Right lobe of liver (tissue), 6 donors: ENCODE results near the gene FUCA2. TPM values are rescaled to one million over a fixed set of nuclear protein-coding genes. Genes with fewer than 3 reads are reported as not detected.

Experiments
- ATAC-seq, 4 donors: fragments of 200-7000 bp; cut with Tn5 transposase; one replicate each; pipeline ENCODE4 v1.9.1; 2020; ENCODE audit warnings: mild to moderate bottlenecking in 4 of 4, moderate library complexity in 4 of 4
- DNase-seq, 3 donors: peaks; one replicate each; pipeline ENCODE4 v3.0.0-alpha.2; 2020
- H3K27ac ChIP-seq, 3 donors: fragments of 200-600 bp; one replicate each; pipeline ENCODE4 v1.8.0; 2022
- H3K27me3 ChIP-seq, 2 donors: fragments of 200-600 bp; one replicate each; pipeline ENCODE4 v1.8.0; 2022
- H3K36me3 ChIP-seq, 4 donors: fragments of 200-600 bp; sonication (generic) in 1 of 4; one replicate each; pipeline versions ENCODE4 v1.5.1 to v1.8.0; 2017 to 2022; ENCODE audit warnings: control low read depth in 1 of 4
- H3K4me1 ChIP-seq, 4 donors: fragments of 200-600 bp; sonication (generic) in 1 of 4; one replicate each; pipeline versions ENCODE4 v1.5.1 to v1.8.0; 2017 to 2022; ENCODE audit warnings: control low read depth in 1 of 4
- H3K4me3 ChIP-seq, 3 donors: fragments of 200-600 bp; one replicate each; pipeline ENCODE4 v1.8.0; 2022
- H3K9me3 ChIP-seq, 4 donors: fragments of 200-600 bp; sonication (generic) in 1 of 4; one replicate each; pipeline versions ENCODE4 v1.5.1 to v1.8.0; 2017 to 2022; ENCODE audit warnings: control low read depth in 1 of 4
- POLR2A ChIP-seq: fragments of 450-650 bp; IDR thresholded peaks from one replicate; pipeline ENCODE4 v1.6.1; 2017; ENCODE audit warnings: antibody characterized with exemption, mild to moderate bottlenecking
- WGBS: methylation state at CpG from one replicate; pipeline ENCODE4 v1.1.6; 2018; ENCODE audit warnings: low coverage, low lambda C conversion rate; ENCODE audit not compliant: insufficient coverage; ENCODE audit errors: missing lambda C conversion rate; 5-methylcytosine and 5-hydroxymethylcytosine counted together
- intact Hi-C, 2 donors: fragments of 100-400 bp; cut with DNase I; formaldehyde crosslinking; loops; one replicate each; pipeline versions ENCODE4 v1.11.2 to v1.14.1; 2022
- total RNA-seq, 6 experiments: library from RNA; depleted of rRNA in 2 of 6; stranded (reverse); fragments of >200 nt in 2 of 6; fragmentation: NEBNext Ultra II Directional in 3 of 6; extraction: Animal tissue kit (Norgen Biotek cat#: 25700) in 3 of 6; gene quantifications; one replicate each; pipeline versions ENCODE4 v1.1.0 to v1.2.4, GENCODE V29; 2016 to 2023
- TF ChIP-seq, protein P1 (sequence below), 4 donors: fragments of 200-600 bp in 3 of 4; fragments of 450-650 bp in 1 of 4; IDR thresholded peaks; one replicate each; pipeline versions ENCODE4 v1.5.1 to v1.8.0; 2016 to 2022; ENCODE audit warnings: antibody characterized with exemption in 4 of 4, mild to moderate bottlenecking in 2 of 4
- donor health status: DM: no; HTN: yes; CAD: no.
- donor health status: DM: no; HTN: no; CAD: no.
- donor health status: DM: no; HTN: no; CAD: no.
- donor health status: DM: no; HTN: yes; CAD: no.
- donor health status: DM: no; HTN: yes; CAD: no.

FUCA2 gene
- total RNA-seq, 6 experiments from 2014 or later = 28.6 to 58.7 (median 35.1) TPM

DNA sequence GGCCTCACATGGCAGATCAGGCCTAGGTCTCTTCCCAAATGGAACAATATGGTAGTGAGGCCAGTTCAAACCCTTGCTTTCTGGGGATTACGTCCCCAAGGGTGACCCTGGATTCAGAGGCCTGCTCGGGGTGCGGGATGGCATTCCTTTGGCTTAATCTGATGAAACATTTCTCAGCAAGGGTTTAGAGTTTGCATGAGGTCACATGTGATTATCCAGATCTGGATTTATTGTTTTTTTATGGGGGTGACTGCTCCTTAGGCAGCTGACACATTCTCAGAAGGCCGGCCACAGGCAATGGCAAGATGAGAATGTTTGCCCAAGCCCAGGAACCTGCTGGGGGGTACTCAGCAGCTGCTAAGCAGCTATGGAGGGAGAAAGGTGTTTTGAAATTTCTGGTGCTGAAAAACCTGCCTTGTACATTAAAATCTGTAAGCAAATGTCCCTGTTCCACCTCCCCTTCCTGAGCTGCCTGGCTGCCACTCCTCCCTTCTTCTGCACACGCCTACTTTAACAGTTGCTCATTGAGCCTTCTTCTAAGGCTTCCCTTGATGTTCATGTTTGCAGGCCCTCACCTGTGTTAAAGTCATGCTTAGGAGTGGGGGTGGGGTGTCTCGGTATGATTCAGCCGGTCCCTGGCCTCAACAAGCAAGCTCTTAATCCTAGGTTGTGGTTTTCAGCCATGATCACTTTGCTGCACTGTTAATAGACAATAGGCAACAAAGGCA is 37.9 kb upstream of the FUCA2 start:
- Histone ChIP-seq H3K9me3 (no peaks in the 10 kb centered on the region), H3K27ac (no peak overlapping the region), H3K4me3 (no peak overlapping the region), H3K27me3 (no peaks in the 10 kb centered on the region), H3K36me3 (no peaks in the 10 kb centered on the region), H3K4me1 (no peaks in the 10 kb centered on the region)
- ATAC-seq (no peak), DNase-seq (no peak)
- WGBS = 78% methylated on average over 2 of the region's 7 CpGs
- intact Hi-C loops = no loop called here
- TF ChIP-seq, protein P1, sequence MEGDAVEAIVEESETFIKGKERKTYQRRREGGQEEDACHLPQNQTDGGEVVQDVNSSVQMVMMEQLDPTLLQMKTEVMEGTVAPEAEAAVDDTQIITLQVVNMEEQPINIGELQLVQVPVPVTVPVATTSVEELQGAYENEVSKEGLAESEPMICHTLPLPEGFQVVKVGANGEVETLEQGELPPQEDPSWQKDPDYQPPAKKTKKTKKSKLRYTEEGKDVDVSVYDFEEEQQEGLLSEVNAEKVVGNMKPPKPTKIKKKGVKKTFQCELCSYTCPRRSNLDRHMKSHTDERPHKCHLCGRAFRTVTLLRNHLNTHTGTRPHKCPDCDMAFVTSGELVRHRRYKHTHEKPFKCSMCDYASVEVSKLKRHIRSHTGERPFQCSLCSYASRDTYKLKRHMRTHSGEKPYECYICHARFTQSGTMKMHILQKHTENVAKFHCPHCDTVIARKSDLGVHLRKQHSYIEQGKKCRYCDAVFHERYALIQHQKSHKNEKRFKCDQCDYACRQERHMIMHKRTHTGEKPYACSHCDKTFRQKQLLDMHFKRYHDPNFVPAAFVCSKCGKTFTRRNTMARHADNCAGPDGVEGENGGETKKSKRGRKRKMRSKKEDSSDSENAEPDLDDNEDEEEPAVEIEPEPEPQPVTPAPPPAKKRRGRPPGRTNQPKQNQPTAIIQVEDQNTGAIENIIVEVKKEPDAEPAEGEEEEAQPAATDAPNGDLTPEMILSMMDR (IDR thresholded peaks at IDR 0.05) = no peak
- TF ChIP-seq POLR2A = no peak

DNA sequence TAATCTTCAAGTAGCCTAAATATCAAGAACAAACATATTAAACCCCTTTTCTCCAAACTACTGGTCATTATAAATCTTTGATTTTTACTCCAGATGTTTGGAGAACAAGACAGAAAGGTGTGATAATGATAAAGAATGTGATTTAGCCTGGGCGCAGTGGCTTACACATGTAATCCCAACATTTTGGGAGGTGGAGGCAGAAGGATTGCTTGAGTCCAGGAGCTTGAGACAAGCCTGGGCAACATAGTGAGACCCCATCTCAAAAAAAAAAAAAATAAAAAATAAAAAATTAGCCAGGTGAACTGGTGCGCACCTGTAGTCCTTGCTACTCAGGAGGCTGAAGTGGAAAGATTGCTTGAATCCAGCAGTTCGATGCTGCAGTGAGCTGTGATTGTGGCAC is 35.1 kb upstream of the FUCA2 start:
- Histone ChIP-seq H3K4me1 (no peaks in the 10 kb centered on the region), H3K27me3 (no peaks in the 10 kb centered on the region), H3K4me3 (no peak overlapping the region), H3K36me3 (no peaks in the 10 kb centered on the region), H3K9me3 (no peaks in the 10 kb centered on the region), H3K27ac (no peak overlapping the region)
- WGBS = 94% methylated on average over 3 of the region's 3 CpGs
- intact Hi-C loops = no loop called here
- DNase-seq (no peak), ATAC-seq (no peak)
- TF ChIP-seq, protein P1 (IDR thresholded peaks at IDR 0.05) = no peak
- TF ChIP-seq POLR2A = no peak

DNA sequence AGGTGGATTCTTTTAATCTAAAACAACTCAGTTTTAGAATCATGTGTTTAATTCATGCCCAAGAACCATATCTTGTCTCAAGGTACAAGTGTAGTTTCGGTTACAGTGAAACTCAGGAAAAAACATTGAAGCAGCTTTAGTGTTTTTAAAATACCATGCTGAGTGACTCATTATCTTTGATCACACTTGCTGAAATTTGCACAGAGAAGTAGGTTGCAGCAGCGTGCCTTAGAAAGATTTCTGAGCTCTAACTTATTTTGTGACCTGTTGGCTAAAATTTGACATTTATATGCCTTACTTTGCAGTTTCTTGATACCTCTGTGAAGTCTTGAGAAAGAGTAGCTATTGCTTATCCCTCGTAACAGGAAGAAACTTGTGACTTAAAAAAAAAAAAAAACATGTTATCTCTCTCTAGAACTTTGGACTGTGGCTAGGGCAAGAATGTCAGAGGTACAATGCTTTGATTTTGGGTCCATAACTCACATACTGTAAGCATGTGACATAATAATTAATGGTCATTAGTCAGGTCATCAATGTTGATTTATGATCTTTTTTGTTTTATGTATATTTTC is 34.5 kb upstream of the FUCA2 start:
- DNase-seq (no peak), ATAC-seq (no peak)
- H3K4me3 ChIP-seq = no peak overlapping the region
- intact Hi-C loops = no loop called here
- no peaks in the 10 kb centered on the region for H3K9me3 ChIP-seq
- no peak for TF ChIP-seq POLR2A
- TF ChIP-seq, protein P1 (IDR thresholded peaks at IDR 0.05) = no peak
- no peak overlapping the region for H3K27ac ChIP-seq
- WGBS = 26% methylated on average over 2 of the region's 3 CpGs
- no peaks in the 10 kb centered on the region for H3K27me3 ChIP-seq
- H3K4me1 ChIP-seq = no peaks in the 10 kb centered on the region
- no peaks in the 10 kb centered on the region for H3K36me3 ChIP-seq

DNA sequence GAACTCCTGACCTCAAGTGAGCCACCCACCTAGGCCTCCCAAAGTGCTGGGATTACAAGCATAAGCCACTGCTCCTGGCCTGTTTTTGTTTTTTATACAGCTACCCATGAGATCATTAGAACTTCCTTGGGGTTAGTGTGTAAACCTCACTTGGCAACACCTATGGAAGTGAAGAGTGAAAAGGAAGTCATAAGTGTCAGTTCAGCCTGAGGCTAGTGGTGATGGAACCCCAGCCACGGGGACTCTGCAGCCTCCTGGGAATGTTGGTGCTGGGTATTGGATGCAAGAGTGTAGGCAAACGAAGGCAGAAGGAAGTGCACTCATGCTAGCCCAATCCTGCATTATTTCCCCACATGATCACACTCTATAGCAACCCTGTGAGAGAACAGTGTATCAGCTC is 33.6 kb upstream of the FUCA2 start:
- DNase-seq (no peak), ATAC-seq (no peak)
- intact Hi-C loops = no loop called here
- H3K9me3 ChIP-seq = no peaks in the 10 kb centered on the region
- no peaks in the 10 kb centered on the region for H3K27me3 ChIP-seq
- TF ChIP-seq POLR2A = no peak
- TF ChIP-seq, protein P1 (IDR thresholded peaks at IDR 0.05) = no peak
- WGBS = 40% methylated on average over 2 of the region's 2 CpGs
- H3K4me1 ChIP-seq = no peaks in the 10 kb centered on the region
- no peak overlapping the region for H3K27ac ChIP-seq
- H3K4me3 ChIP-seq = no peak overlapping the region
- H3K36me3 ChIP-seq = no peaks in the 10 kb centered on the region
